ENCODE results near the gene TRDN. TPM values are rescaled to one million over a fixed set of nuclear protein-coding genes. Genes with fewer than 3 reads are reported as not detected.

The TRDN gene
- total RNA-seq, 1 experiment from 2014 or later, result 10.4 TPM

DNA sequence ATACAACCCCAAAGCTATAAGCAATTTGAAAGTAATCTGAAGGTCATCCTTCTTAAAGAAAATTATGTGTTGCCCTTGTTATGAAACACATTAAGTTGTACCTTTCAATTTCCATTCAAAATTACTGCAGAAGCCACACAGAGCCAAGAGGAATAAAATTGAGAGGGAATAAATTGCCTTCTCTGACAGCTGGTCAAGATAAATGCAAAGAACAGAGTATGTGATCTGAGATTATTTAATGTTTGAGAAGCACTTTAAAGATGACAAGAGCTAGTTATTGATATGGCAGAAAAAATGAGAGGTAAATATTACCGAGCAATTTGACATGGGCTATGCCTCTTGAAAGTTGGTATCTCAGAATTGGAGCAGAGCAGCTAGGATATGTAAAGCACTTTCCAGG lies 61.6 kb downstream of the TRDN start:
- Histone ChIP-seq H3K4me2 (ENCODE audit: insufficient read depth, insufficient read length, low read length) (no peak overlapping the region), H4K20me1 (ENCODE audit: control insufficient read depth, insufficient read depth, insufficient read length) (peaks cover 3% of the 10 kb centered on the region), H2BK20ac (ENCODE audit: low read depth, low read length, poor library complexity, severe bottlenecking) (no peak overlapping the region), H3K9me3 (ENCODE audit: control insufficient read depth, low read depth, low read length) (no peaks in the 10 kb centered on the region), H3K27ac (ENCODE audit: insufficient read length, low read depth, low read length) (no peak overlapping the region), H3K79me1 (ENCODE audit: insufficient read depth, low read depth, low read length, poor library complexity, severe bottlenecking) (no peaks in the 10 kb centered on the region), H2BK12ac (ENCODE audit: insufficient read length, low read depth, low read length) (no peak overlapping the region), H3K14ac (ENCODE audit: insufficient read depth, low read length) (no peak overlapping the region), H4K5ac (ENCODE audit: insufficient read length, low read depth, low read length) (no peak overlapping the region), H4K8ac (replicated peaks; ENCODE audit: insufficient read length, low read depth, low read length) (no peak overlapping the region), H4K91ac (ENCODE audit: insufficient read length, low read depth, low read length) (no peak overlapping the region), H3K9ac (ENCODE audit: extremely low read depth, insufficient read length, low read length) (no peak overlapping the region), H3K56ac (ENCODE audit: insufficient read length, low read depth, low read length) (no peak overlapping the region), H2AK5ac (ENCODE audit: insufficient read length, low read length) (no peak overlapping the region), H3K79me2 (ENCODE audit: insufficient read depth, low read length) (no peaks in the 10 kb centered on the region), H2BK120ac (ENCODE audit: low read depth, low read length, poor library complexity, severe bottlenecking) (no peak overlapping the region), H2AFZ (ENCODE audit: low read length) (no peak overlapping the region), H2BK5ac (ENCODE audit: insufficient read length, low read length) (no peak overlapping the region), H3K23ac (ENCODE audit: insufficient read length, low read depth, low read length) (no peak overlapping the region), H3K27me3 (ENCODE audit: insufficient read depth, low read length) (no peaks in the 10 kb centered on the region), H3K4ac (ENCODE audit: low read depth, low read length) (no peak overlapping the region), H2BK15ac (ENCODE audit: low read depth, low read length) (no peak overlapping the region), H3K4me1 (ENCODE audit: insufficient read depth, low read length) (no peaks in the 10 kb centered on the region), H3K23me2 (ENCODE audit: insufficient read length, low read depth, low read length, poor library complexity, severe bottlenecking) (no peaks in the 10 kb centered on the region), H3T11ph (ENCODE audit: low read length) (no peak overlapping the region), H3K18ac (ENCODE audit: insufficient read length, low read depth, low read length) (no peak overlapping the region)
- H3K36me3 Mint-ChIP-seq (ENCODE audit: insufficient read depth in 1 of 3, low read depth in 3 of 3), result peaks cover 0 to 32% (median 0%) of the 10 kb centered on the region in 3 experiments; a peak in 2 of 7 replicates
- H3K4me1 Mint-ChIP-seq, result no peaks in the 10 kb centered on the region
- H3K27ac Mint-ChIP-seq, result no peak overlapping the region
- TF ChIP-seq, protein P1, sequence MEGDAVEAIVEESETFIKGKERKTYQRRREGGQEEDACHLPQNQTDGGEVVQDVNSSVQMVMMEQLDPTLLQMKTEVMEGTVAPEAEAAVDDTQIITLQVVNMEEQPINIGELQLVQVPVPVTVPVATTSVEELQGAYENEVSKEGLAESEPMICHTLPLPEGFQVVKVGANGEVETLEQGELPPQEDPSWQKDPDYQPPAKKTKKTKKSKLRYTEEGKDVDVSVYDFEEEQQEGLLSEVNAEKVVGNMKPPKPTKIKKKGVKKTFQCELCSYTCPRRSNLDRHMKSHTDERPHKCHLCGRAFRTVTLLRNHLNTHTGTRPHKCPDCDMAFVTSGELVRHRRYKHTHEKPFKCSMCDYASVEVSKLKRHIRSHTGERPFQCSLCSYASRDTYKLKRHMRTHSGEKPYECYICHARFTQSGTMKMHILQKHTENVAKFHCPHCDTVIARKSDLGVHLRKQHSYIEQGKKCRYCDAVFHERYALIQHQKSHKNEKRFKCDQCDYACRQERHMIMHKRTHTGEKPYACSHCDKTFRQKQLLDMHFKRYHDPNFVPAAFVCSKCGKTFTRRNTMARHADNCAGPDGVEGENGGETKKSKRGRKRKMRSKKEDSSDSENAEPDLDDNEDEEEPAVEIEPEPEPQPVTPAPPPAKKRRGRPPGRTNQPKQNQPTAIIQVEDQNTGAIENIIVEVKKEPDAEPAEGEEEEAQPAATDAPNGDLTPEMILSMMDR (conservative IDR thresholded peaks at IDR 0.05), result no peak
- no CpG with 5 or more reads among the region's 1 CpG for WGBS (ENCODE audit: extremely low coverage, insufficient read length, low lambda C conversion rate)
- H3K9me3 Mint-ChIP-seq, result no peaks in the 10 kb centered on the region; a peak in 1 of 5 replicates
- no peaks in the 10 kb centered on the region; the same call in 1 of the 2 replicates for H3K27me3 Mint-ChIP-seq (ENCODE audit: low read depth)
- no peak overlapping the region for H3K4me3 Mint-ChIP-seq
- no peak for DNase-seq
